Measurements from ENCODE around the gene TACO1. TPM values are rescaled to one million over a fixed set of nuclear protein-coding genes. Genes with fewer than 3 reads are reported as not detected.

The TACO1 gene
- total and polyA plus RNA-seq, 2 experiments from 2014 or later, result 15.4 to 19.9 TPM

DNA sequence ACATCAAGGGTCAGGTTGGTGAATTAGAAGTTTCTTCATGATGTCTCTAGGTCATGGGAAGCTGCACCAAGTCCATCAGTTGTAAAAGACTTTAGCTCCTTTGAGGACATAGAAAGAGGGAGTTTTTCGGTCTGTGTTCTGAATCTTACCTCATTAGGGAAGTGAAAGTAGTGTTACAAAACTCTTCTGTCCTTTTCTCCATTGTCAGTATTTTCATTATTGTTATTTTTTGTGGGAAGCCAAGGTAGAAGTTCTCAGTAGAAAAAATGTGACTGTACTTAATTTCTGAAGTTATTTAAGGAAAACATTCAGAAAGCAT lies 45.8 kb downstream of the TACO1 start:
- H3K27ac Mint-ChIP-seq, result no peak overlapping the region
- no peak overlapping the region for H2AFZ ChIP-seq
- no peaks in the 10 kb centered on the region for H3F3A ChIP-seq (replicated peaks; ENCODE audit: low read depth)
- 0 out of 3 replicates have a peak, but pooled peaks cover 5% of the 10 kb centered on the region for H3K36me3 Mint-ChIP-seq (ENCODE audit: low read depth)
- H3K27ac ChIP-seq (ENCODE audit: low read depth), result no peak overlapping the region
- H3K4me3 Mint-ChIP-seq, result no peak overlapping the region
- no peaks in the 10 kb centered on the region; the same call in 1 of the 2 replicates for H4K20me1 ChIP-seq (replicated peaks; ENCODE audit: insufficient read depth)
- 0 out of 2 replicates have a peak, but pooled peaks cover 6% of the 10 kb centered on the region for H3K79me2 ChIP-seq (replicated peaks; ENCODE audit: insufficient read depth)
- H3K9me2 ChIP-seq (ENCODE audit: insufficient read depth), result no peaks in the 10 kb centered on the region
- H3K27me3 ChIP-seq (ENCODE audit: insufficient read depth), result no peaks in the 10 kb centered on the region
- no peak overlapping the region for H3K4me2 ChIP-seq
- H3K27me3 Mint-ChIP-seq (ENCODE audit: insufficient read depth, low read depth, poor library complexity), result no peaks in the 10 kb centered on the region
- no peaks in the 10 kb centered on the region; the same call in 2 of the 3 replicates for H3K9me3 Mint-ChIP-seq
- no peak overlapping the region for H3K4me3 ChIP-seq
- TF ChIP-seq, protein P1, sequence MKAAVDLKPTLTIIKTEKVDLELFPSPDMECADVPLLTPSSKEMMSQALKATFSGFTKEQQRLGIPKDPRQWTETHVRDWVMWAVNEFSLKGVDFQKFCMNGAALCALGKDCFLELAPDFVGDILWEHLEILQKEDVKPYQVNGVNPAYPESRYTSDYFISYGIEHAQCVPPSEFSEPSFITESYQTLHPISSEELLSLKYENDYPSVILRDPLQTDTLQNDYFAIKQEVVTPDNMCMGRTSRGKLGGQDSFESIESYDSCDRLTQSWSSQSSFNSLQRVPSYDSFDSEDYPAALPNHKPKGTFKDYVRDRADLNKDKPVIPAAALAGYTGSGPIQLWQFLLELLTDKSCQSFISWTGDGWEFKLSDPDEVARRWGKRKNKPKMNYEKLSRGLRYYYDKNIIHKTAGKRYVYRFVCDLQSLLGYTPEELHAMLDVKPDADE (IDR thresholded peaks at IDR 0.05), result no peak
- no peak for TF ChIP-seq NANOG (IDR thresholded peaks at IDR 0.05; ENCODE audit: borderline replicate concordance)
- TF ChIP-seq EZH2 (IDR thresholded peaks at IDR 0.05; ENCODE audit: low read depth, unreplicated experiment), result no peak
- TF ChIP-seq, protein P2, sequence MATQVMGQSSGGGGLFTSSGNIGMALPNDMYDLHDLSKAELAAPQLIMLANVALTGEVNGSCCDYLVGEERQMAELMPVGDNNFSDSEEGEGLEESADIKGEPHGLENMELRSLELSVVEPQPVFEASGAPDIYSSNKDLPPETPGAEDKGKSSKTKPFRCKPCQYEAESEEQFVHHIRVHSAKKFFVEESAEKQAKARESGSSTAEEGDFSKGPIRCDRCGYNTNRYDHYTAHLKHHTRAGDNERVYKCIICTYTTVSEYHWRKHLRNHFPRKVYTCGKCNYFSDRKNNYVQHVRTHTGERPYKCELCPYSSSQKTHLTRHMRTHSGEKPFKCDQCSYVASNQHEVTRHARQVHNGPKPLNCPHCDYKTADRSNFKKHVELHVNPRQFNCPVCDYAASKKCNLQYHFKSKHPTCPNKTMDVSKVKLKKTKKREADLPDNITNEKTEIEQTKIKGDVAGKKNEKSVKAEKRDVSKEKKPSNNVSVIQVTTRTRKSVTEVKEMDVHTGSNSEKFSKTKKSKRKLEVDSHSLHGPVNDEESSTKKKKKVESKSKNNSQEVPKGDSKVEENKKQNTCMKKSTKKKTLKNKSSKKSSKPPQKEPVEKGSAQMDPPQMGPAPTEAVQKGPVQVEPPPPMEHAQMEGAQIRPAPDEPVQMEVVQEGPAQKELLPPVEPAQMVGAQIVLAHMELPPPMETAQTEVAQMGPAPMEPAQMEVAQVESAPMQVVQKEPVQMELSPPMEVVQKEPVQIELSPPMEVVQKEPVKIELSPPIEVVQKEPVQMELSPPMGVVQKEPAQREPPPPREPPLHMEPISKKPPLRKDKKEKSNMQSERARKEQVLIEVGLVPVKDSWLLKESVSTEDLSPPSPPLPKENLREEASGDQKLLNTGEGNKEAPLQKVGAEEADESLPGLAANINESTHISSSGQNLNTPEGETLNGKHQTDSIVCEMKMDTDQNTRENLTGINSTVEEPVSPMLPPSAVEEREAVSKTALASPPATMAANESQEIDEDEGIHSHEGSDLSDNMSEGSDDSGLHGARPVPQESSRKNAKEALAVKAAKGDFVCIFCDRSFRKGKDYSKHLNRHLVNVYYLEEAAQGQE (IDR thresholded peaks at IDR 0.05; ENCODE audit: unreplicated experiment), result no peak
- no peak for TF ChIP-seq STAT1 (IDR thresholded peaks at IDR 0.05; ENCODE audit: unreplicated experiment)
- no peak for TF ChIP-seq CREB1 (CRISPR knock-in tag; IDR thresholded peaks at IDR 0.05; ENCODE audit: low read depth)
- TF ChIP-seq, protein P3, sequence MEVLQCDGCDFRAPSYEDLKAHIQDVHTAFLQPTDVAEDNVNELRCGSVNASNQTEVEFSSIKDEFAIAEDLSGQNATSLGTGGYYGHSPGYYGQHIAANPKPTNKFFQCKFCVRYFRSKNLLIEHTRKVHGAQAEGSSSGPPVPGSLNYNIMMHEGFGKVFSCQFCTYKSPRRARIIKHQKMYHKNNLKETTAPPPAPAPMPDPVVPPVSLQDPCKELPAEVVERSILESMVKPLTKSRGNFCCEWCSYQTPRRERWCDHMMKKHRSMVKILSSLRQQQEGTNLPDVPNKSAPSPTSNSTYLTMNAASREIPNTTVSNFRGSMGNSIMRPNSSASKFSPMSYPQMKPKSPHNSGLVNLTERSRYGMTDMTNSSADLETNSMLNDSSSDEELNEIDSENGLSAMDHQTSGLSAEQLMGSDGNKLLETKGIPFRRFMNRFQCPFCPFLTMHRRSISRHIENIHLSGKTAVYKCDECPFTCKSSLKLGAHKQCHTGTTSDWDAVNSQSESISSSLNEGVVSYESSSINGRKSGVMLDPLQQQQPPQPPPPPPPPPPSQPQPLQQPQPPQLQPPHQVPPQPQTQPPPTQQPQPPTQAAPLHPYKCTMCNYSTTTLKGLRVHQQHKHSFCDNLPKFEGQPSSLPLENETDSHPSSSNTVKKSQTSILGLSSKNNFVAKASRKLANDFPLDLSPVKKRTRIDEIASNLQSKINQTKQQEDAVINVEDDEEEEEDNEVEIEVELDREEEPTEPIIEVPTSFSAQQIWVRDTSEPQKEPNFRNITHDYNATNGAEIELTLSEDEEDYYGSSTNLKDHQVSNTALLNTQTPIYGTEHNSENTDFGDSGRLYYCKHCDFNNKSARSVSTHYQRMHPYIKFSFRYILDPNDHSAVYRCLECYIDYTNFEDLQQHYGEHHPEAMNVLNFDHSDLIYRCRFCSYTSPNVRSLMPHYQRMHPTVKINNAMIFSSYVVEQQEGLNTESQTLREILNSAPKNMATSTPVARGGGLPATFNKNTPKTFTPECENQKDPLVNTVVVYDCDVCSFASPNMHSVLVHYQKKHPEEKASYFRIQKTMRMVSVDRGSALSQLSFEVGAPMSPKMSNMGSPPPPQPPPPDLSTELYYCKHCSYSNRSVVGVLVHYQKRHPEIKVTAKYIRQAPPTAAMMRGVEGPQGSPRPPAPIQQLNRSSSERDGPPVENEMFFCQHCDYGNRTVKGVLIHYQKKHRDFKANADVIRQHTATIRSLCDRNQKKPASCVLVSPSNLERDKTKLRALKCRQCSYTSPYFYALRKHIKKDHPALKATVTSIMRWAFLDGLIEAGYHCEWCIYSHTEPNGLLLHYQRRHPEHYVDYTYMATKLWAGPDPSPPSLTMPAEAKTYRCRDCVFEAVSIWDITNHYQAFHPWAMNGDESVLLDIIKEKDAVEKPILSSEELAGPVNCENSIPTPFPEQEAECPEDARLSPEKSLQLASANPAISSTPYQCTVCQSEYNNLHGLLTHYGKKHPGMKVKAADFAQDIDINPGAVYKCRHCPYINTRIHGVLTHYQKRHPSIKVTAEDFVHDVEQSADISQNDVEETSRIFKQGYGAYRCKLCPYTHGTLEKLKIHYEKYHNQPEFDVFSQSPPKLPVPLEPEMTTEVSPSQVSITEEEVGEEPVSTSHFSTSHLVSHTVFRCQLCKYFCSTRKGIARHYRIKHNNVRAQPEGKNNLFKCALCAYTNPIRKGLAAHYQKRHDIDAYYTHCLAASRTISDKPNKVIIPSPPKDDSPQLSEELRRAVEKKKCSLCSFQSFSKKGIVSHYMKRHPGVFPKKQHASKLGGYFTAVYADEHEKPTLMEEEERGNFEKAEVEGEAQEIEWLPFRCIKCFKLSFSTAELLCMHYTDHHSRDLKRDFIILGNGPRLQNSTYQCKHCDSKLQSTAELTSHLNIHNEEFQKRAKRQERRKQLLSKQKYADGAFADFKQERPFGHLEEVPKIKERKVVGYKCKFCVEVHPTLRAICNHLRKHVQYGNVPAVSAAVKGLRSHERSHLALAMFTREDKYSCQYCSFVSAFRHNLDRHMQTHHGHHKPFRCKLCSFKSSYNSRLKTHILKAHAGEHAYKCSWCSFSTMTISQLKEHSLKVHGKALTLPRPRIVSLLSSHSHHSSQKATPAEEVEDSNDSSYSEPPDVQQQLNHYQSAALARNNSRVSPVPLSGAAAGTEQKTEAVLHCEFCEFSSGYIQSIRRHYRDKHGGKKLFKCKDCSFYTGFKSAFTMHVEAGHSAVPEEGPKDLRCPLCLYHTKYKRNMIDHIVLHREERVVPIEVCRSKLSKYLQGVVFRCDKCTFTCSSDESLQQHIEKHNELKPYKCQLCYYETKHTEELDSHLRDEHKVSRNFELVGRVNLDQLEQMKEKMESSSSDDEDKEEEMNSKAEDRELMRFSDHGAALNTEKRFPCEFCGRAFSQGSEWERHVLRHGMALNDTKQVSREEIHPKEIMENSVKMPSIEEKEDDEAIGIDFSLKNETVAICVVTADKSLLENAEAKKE (CRISPR knock-in tag; IDR thresholded peaks at IDR 0.05), result no peak
- TF ChIP-seq ZNF331 (CRISPR knock-in tag; IDR thresholded peaks at IDR 0.05; ENCODE audit: low read depth), result no peak
- no peak for TF ChIP-seq EZH2phosphoT487 (IDR thresholded peaks at IDR 0.05; ENCODE audit: unreplicated experiment)
- TF ChIP-seq JUNB (IDR thresholded peaks at IDR 0.05; ENCODE audit: unreplicated experiment), result no peak
- no peak for TF ChIP-seq POLR2AphosphoS5 (IDR thresholded peaks at IDR 0.05; ENCODE audit: low read depth)
- TF ChIP-seq, protein P4, sequence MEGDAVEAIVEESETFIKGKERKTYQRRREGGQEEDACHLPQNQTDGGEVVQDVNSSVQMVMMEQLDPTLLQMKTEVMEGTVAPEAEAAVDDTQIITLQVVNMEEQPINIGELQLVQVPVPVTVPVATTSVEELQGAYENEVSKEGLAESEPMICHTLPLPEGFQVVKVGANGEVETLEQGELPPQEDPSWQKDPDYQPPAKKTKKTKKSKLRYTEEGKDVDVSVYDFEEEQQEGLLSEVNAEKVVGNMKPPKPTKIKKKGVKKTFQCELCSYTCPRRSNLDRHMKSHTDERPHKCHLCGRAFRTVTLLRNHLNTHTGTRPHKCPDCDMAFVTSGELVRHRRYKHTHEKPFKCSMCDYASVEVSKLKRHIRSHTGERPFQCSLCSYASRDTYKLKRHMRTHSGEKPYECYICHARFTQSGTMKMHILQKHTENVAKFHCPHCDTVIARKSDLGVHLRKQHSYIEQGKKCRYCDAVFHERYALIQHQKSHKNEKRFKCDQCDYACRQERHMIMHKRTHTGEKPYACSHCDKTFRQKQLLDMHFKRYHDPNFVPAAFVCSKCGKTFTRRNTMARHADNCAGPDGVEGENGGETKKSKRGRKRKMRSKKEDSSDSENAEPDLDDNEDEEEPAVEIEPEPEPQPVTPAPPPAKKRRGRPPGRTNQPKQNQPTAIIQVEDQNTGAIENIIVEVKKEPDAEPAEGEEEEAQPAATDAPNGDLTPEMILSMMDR (conservative IDR thresholded peaks at IDR 0.05; ENCODE audit: low read depth in 2 of 2), result no peak
- no peak for TF ChIP-seq ZNF114 (CRISPR knock-in tag; IDR thresholded peaks at IDR 0.05)
- ATAC-seq, result no peak
- H3K4me1 ChIP-seq (ENCODE audit: insufficient read depth), result peaks cover 18% of the 10 kb centered on the region; the same call in 1 of the 2 replicates
- H3K36me3 ChIP-seq (ENCODE audit: insufficient read depth), result no peaks in the 10 kb centered on the region
- peaks cover 15% of the 10 kb centered on the region for H3K4me1 Mint-ChIP-seq
- no peak for DNase-seq (ENCODE audit: low spot score)

All from GM23338 (cell line).